Keratinocyte (primary cell): Measurements from ENCODE around the gene NEDD1. TPM values are rescaled to one million over a fixed set of nuclear protein-coding genes. Genes with fewer than 3 reads are reported as not detected.

Experiments
- DNase-seq: peaks from one replicate; pipeline ENCODE4 v3.0.0-alpha.2; 2011; ENCODE audit warnings: low read depth, missing footprints, low spot score
- FAIRE-seq: peaks from 2 replicates; lab custom pipeline; 2011; peaks lifted over from hg19 to GRCh38; lab: Jason Lieb, UNC
- H2AFZ ChIP-seq: 2 replicates; pipeline ENCODE4 v1.6.0; 2012; ENCODE audit warnings: low read length, control low read depth, inconsistent platforms; ENCODE audit not compliant: control insufficient read depth
- H3K27ac ChIP-seq: 2 replicates; pipeline ENCODE4 v1.5.1; 2011; ENCODE audit warnings: low read length; ENCODE audit not compliant: control insufficient read depth, insufficient read depth
- H3K27me3 ChIP-seq: 3 replicates; pipeline ENCODE4 v1.6.0; 2011; ENCODE audit warnings: low read length; ENCODE audit not compliant: control insufficient read depth, insufficient read depth; ENCODE audit errors: extremely low read depth
- H3K36me3 ChIP-seq, 2 experiments: 2 replicates in 1 of 2; 3 replicates in 1 of 2; pipeline ENCODE4 v1.5.1; 2011; ENCODE audit warnings: low read length in 2 of 2, mild to moderate bottlenecking in 1 of 2; ENCODE audit not compliant: control insufficient read depth in 2 of 2, insufficient read depth in 2 of 2; ENCODE audit errors: extremely low read depth in 1 of 2
- H3K4me1 ChIP-seq: 3 replicates; pipeline ENCODE4 v1.5.1; 2011; ENCODE audit warnings: low read length; ENCODE audit not compliant: control insufficient read depth, insufficient read depth; ENCODE audit errors: extremely low read depth
- H3K4me2 ChIP-seq: 3 replicates; pipeline ENCODE4 v1.6.0; 2011; ENCODE audit warnings: low read depth, low read length; ENCODE audit not compliant: control insufficient read depth, insufficient read depth; ENCODE audit errors: extremely low read depth
- H3K4me3 ChIP-seq, 3 experiments: fragments of 200-600 bp in 1 of 3; sonication (generic) in 1 of 3; 2 replicates in 2 of 3; 3 replicates in 1 of 3; pipeline ENCODE4 v1.5.1; 2011 to 2016; ENCODE audit warnings: low read length in 3 of 3, mild to moderate bottlenecking in 3 of 3, control low read depth in 2 of 3, inconsistent platforms in 1 of 3, low read depth in 1 of 3, mixed read lengths in 1 of 3, mixed run types in 1 of 3, moderate library complexity in 1 of 3; ENCODE audit not compliant: control insufficient read depth in 2 of 3, insufficient read depth in 2 of 3; ENCODE audit errors: extremely low read depth in 1 of 3
- H3K79me2 ChIP-seq: 2 replicates; pipeline ENCODE4 v1.6.0; 2012; ENCODE audit warnings: low read length; ENCODE audit not compliant: control insufficient read depth, insufficient read depth
- H3K9ac ChIP-seq: 3 replicates; pipeline ENCODE4 v1.6.0; 2011; ENCODE audit warnings: low read length; ENCODE audit not compliant: control insufficient read depth, insufficient read depth; ENCODE audit errors: extremely low read depth
- H3K9me1 ChIP-seq: 3 replicates; pipeline ENCODE4 v1.6.0; 2011; ENCODE audit warnings: low read length; ENCODE audit not compliant: control insufficient read depth, insufficient read depth; ENCODE audit errors: extremely low read depth
- H3K9me3 ChIP-seq: 2 replicates; pipeline ENCODE4 v1.5.1; 2012; ENCODE audit warnings: low read depth, low read length; ENCODE audit not compliant: control insufficient read depth
- H4K20me1 ChIP-seq: 3 replicates; pipeline ENCODE4 v1.6.0; 2011; ENCODE audit warnings: low read length; ENCODE audit not compliant: control insufficient read depth, insufficient read depth; ENCODE audit errors: extremely low read depth
- CTCF ChIP-seq, 3 experiments: IDR thresholded peaks in 1 of 3; conservative IDR thresholded peaks in 1 of 3; optimal IDR thresholded peaks in 1 of 3; 2 replicates in 2 of 3; 3 replicates in 1 of 3; pipeline versions ENCODE3 to v1.5.1; 2011; ENCODE audit warnings: low read length in 3 of 3, mild to moderate bottlenecking in 3 of 3, moderate library complexity in 2 of 3, control low read depth in 1 of 3, inconsistent platforms in 1 of 3; ENCODE audit not compliant: insufficient read depth in 2 of 3; ENCODE audit errors: extremely low read depth in 1 of 3
- EZH2 ChIP-seq: IDR thresholded peaks from one replicate; pipeline ENCODE4 v1.6.1; 2012; ENCODE audit warnings: inconsistent platforms, mild to moderate bottlenecking, low read length, moderate library complexity
- dilution Hi-C: fragments of 300-500 bp; cut with MboI; formaldehyde crosslinking; loops from one replicate; pipeline ENCODE4 v1.7.0; 2020; ENCODE audit warnings: low sequenced_read_pairs; ENCODE audit not compliant: extremely low pct_ligation_motif_present
- polyA plus RNA-seq, 5 experiments: library from polyadenylated mRNA; depleted of rRNA in 3 of 5; stranded (reverse) in 3 of 5; stranded (forward) in 1 of 5; unstranded in 1 of 5; fragments of >200 nt; gene quantifications; 1 replicate in 1 of 5; 2 replicates in 3 of 5; 3 replicates in 1 of 5; pipeline versions ENCODE4 v1.2.1 to v1.2.3, GENCODE V29; 2011 to 2012; ENCODE audit warnings: missing spikeins in 2 of 5, low read depth in 1 of 5, low replicate concordance in 1 of 5

The NEDD1 gene
- polyA plus RNA-seq, 1 donor (not counting 4 experiments of a cell fraction or from before 2014, with no cell fraction given), result 44.4 TPM

GRCh38 chr12:96878704-96879103 lies 28.4 kb upstream of the NEDD1 start:
- Histone ChIP-seq H3K27me3 (no peaks in the 10 kb centered on the region), H2AFZ (no peak overlapping the region), H3K9ac (no peak overlapping the region), H3K27ac (no peak overlapping the region), H3K9me1 (no peaks in the 10 kb centered on the region), H3K9me3 (no peaks in the 10 kb centered on the region), H4K20me1 (no peaks in the 10 kb centered on the region), H3K79me2 (no peaks in the 10 kb centered on the region), H3K4me3 (no peak overlapping the region), H3K36me3 (no peaks in the 10 kb centered on the region), H3K4me1 (peaks cover 4% of the 10 kb centered on the region), H3K4me2 (no peak overlapping the region)
- TF ChIP-seq CTCF (optimal IDR thresholded peaks at IDR 0.05 in 1 of 3, IDR thresholded peaks at IDR 0.05 in 1 of 3, conservative IDR thresholded peaks at IDR 0.05 in 1 of 3; ENCODE audit: extremely low read depth in 1 of 3, insufficient read depth in 2 of 3, low read length in 3 of 3) (no peak), EZH2 (no peak)
- no peak for FAIRE-seq
- dilution Hi-C loops, result no loop called here
- DNase-seq, result no peak

GRCh38 chr12:96879301-96879700 lies 27.8 kb upstream of the NEDD1 start:
- dilution Hi-C loops, result no loop called here

More at GRCh38 chr12:96879301-96879700, 27.8 kb upstream of the NEDD1 start:
- Histone ChIP-seq H3K27me3 (no peaks in the 10 kb centered on the region), H3K36me3 (no peaks in the 10 kb centered on the region), H4K20me1 (no peaks in the 10 kb centered on the region), H3K4me2 (no peak overlapping the region), H3K4me3 (no peak overlapping the region), H3K27ac (no peak overlapping the region), H3K4me1 (peaks cover 4% of the 10 kb centered on the region), H3K9ac (no peak overlapping the region), H3K79me2 (no peaks in the 10 kb centered on the region), H2AFZ (no peak overlapping the region), H3K9me3 (no peaks in the 10 kb centered on the region), H3K9me1 (no peaks in the 10 kb centered on the region)
- DNase-seq (no peak), FAIRE-seq (no peak)
- TF ChIP-seq CTCF (optimal IDR thresholded peaks at IDR 0.05 in 1 of 3, IDR thresholded peaks at IDR 0.05 in 1 of 3, conservative IDR thresholded peaks at IDR 0.05 in 1 of 3; ENCODE audit: extremely low read depth in 1 of 3, insufficient read depth in 2 of 3, low read length in 3 of 3), result no peak
- no peak for TF ChIP-seq EZH2
